Mesothelial cell of epicardium (in vitro differentiated cells): Measurements from ENCODE around the gene POLA1. TPM values are rescaled to one million over a fixed set of nuclear protein-coding genes. Genes with fewer than 3 reads are reported as not detected.

Source experiments
- DNase-seq, 2 experiments: peaks; one replicate each; pipeline ENCODE4 v3.0.0; 2021; ENCODE audit warnings: low spot score in 2 of 2; ENCODE audit not compliant: unreplicated experiment in 2 of 2
- H3K27ac Mint-ChIP-seq: 2 replicates; pipeline ENCODE4 v1.8.0; 2021; ENCODE audit warnings: mixed read lengths
- H3K27me3 Mint-ChIP-seq: 2 replicates; pipeline ENCODE4 v1.8.0; 2021; ENCODE audit warnings: low read depth, mixed read lengths
- H3K36me3 Mint-ChIP-seq: 2 replicates; pipeline ENCODE4 v1.8.0; 2021; ENCODE audit warnings: mixed read lengths
- H3K4me1 Mint-ChIP-seq: 2 replicates; pipeline ENCODE4 v1.8.0; 2021; ENCODE audit warnings: mixed read lengths
- H3K4me3 Mint-ChIP-seq: 2 replicates; pipeline ENCODE4 v1.8.0; 2021; ENCODE audit warnings: mild to moderate bottlenecking, moderate library complexity, mixed read lengths
- H3K9me3 Mint-ChIP-seq: 2 replicates; pipeline ENCODE4 v1.8.0; 2021; ENCODE audit warnings: mixed read lengths
- total RNA-seq: library from RNA; stranded (reverse); gene quantifications from 3 replicates; pipeline ENCODE4 v1.2.1, GENCODE V29; 2021
- TF ChIP-seq, protein P1 (sequence below): fragments of 200-600 bp; sonication (generic); IDR thresholded peaks from one replicate; pipeline ENCODE4 v1.5.0; 2021; ENCODE audit warnings: antibody characterized with exemption; ENCODE audit not compliant: unreplicated experiment

The POLA1 gene
- total RNA-seq, 1 donor from 2014 or later: 30.4 TPM

DNA sequence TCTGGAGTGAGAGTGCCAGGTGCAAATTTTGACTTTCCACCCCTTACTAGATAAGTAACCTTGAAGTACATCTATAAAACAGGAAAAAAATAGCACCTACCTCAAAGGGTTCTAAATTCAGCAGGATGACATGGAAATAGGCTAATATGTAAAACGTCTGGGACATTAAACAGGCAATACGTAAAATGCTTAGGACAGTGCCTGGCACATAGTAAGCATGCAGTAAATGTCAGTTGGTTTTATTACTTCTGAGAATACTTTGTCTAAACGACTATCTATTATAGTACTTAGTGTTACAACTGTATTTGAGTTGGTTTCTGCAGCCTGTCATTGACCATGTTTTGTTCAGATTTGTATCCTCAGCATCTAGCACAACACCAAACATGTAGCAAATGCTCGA lies 251.3 kb downstream of the POLA1 start:
- Mint-ChIP-seq H3K4me1 (peaks cover 5% of the 10 kb centered on the region), H3K27ac (no peak overlapping the region), H3K9me3 (no peaks in the 10 kb centered on the region), H3K27me3 (no peaks in the 10 kb centered on the region), H3K4me3 (no peak overlapping the region), H3K36me3 (no peaks in the 10 kb centered on the region)
- no peak for DNase-seq
- TF ChIP-seq, protein P1, sequence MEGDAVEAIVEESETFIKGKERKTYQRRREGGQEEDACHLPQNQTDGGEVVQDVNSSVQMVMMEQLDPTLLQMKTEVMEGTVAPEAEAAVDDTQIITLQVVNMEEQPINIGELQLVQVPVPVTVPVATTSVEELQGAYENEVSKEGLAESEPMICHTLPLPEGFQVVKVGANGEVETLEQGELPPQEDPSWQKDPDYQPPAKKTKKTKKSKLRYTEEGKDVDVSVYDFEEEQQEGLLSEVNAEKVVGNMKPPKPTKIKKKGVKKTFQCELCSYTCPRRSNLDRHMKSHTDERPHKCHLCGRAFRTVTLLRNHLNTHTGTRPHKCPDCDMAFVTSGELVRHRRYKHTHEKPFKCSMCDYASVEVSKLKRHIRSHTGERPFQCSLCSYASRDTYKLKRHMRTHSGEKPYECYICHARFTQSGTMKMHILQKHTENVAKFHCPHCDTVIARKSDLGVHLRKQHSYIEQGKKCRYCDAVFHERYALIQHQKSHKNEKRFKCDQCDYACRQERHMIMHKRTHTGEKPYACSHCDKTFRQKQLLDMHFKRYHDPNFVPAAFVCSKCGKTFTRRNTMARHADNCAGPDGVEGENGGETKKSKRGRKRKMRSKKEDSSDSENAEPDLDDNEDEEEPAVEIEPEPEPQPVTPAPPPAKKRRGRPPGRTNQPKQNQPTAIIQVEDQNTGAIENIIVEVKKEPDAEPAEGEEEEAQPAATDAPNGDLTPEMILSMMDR: no peak

DNA sequence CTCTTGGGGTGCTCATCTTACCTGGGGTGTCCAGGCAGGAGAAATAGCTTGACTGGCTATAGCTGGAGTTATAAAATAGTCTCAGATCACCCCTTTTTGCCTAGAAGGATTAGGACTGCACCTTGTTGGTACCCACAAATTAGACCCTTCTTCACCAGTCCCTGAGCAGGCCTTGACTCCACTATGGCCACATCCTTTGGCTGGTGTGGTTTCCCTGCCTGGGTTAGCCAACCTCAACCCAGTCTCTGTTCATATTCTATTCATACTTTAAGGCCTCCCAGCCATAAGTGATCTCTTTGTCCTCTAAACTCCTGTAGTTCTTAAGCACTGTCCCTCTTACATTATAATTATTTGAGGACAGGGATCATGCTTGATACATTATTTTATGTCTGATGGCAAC lies 252.7 kb downstream of the POLA1 start:
- peaks cover 3% of the 10 kb centered on the region for H3K36me3 Mint-ChIP-seq
- no peak overlapping the region for H3K4me3 Mint-ChIP-seq
- no peak overlapping the region for H3K27ac Mint-ChIP-seq
- H3K27me3 Mint-ChIP-seq: no peaks in the 10 kb centered on the region
- TF ChIP-seq, protein P1: no peak
- peaks cover 5% of the 10 kb centered on the region for H3K4me1 Mint-ChIP-seq
- no peak for DNase-seq
- no peaks in the 10 kb centered on the region for H3K9me3 Mint-ChIP-seq

DNA sequence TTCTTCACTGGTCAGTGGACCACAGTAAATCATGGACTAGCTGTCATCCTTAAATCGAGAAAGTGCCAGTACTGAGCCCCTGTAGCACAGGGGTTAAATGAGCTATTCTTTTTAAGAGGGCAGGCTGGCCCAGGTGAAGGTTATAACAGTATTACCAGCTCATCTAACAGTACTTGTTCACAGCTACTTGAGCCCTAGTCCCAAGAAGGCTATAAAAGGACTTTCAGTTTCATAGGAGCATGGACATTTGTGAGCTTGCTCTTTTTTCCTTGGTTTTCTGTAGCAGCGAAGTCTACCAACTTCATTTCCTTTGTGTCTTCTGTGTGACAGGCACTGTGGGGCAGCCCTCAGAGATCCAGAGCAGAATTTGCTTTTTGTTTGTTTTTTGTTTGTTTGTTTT lies 261.0 kb downstream of the POLA1 start:
- peaks cover 8% of the 10 kb centered on the region for H3K4me1 Mint-ChIP-seq
- H3K9me3 Mint-ChIP-seq: peaks cover 14% of the 10 kb centered on the region
- H3K36me3 Mint-ChIP-seq: peaks cover 8% of the 10 kb centered on the region
- no peak overlapping the region for H3K4me3 Mint-ChIP-seq
- no peak overlapping the region for H3K27ac Mint-ChIP-seq
- DNase-seq: no peak
- TF ChIP-seq, protein P1: no peak
- no peaks in the 10 kb centered on the region for H3K27me3 Mint-ChIP-seq

DNA sequence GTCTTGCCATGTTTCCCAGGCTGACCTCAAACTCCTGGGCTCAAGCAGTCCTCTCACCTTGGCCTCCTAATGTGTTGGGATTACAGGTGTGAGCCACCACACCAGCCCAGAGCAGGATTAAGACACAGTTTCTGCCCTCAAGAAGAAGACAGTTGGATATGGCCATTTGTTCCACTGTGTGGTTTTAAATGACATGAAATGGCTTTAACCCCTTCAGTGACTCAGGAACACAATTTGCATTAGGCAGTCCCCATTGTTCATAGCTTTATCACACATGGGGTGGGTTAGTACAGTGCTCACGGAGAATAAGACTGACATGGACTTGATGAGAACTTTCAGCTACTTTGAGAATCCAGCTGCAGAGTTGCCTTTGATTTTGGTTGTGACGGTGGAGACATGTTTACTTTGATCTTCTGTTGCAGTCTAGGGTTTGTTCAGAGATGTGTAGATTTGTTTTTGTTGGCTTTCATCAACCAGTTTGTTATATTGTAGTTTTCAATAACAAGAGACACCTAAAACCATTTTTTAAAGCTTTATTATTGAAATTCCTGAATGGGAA lies 261.7 kb downstream of the POLA1 start:
- Mint-ChIP-seq H3K27me3 (no peaks in the 10 kb centered on the region), H3K36me3 (peaks cover 8% of the 10 kb centered on the region), H3K9me3 (peaks cover 14% of the 10 kb centered on the region), H3K4me1 (peaks cover 15% of the 10 kb centered on the region), H3K27ac (no peak overlapping the region), H3K4me3 (no peak overlapping the region)
- TF ChIP-seq, protein P1: no peak
- no peak for DNase-seq

DNA sequence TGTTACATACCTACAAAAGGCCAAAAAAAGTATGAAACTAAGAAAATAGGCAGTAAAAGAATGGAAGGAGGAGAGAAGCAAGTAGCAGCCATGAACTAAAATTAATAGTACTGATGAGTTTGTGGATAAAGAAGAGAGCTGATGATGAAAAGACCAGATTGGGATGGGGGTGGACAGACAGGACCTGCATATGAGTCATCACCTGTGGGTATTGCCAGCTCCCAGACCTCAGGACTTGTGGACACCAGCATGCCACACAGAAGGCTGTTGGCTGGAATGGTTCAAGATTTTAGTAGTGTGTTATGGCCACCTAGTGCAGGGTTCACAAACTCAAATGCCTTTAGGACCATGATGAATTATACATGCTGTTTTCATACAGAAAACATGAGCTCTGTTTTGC lies 263.1 kb downstream of the POLA1 start:
- DNase-seq: no peak
- Mint-ChIP-seq H3K27me3 (no peaks in the 10 kb centered on the region), H3K4me1 (peaks cover 15% of the 10 kb centered on the region), H3K4me3 (no peak overlapping the region), H3K27ac (no peak overlapping the region), H3K36me3 (peaks cover 6% of the 10 kb centered on the region), H3K9me3 (peaks cover 14% of the 10 kb centered on the region)
- TF ChIP-seq, protein P1: no peak

DNA sequence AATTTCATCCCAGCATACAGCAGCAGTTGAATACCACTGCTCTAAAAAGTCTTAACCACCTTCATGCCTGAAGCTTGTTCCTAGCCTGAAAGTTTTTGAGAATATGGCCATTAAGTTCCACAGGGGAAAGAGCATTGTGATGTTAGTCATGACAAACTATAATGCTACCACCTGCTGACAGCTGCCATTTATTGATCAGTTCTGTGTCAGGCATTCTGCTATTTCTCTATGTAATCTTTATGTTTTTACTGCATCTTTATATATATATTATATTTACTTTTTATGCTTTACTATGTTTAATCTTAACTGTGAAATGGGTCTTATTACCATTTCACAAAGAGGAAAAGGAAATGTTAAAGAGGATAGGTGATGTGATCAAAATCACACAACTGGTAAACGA lies 268.1 kb downstream of the POLA1 start:
- TF ChIP-seq, protein P1: no peak
- Mint-ChIP-seq H3K36me3 (peaks cover 6% of the 10 kb centered on the region), H3K9me3 (peaks cover 14% of the 10 kb centered on the region), H3K27ac (no peak overlapping the region), H3K4me3 (no peak overlapping the region), H3K4me1 (peaks cover 25% of the 10 kb centered on the region), H3K27me3 (no peaks in the 10 kb centered on the region)
- no peak for DNase-seq
